ENCODE measurements around the gene CAT. TPM values are rescaled to one million over a fixed set of nuclear protein-coding genes. Genes with fewer than 3 reads are reported as not detected.
A peak's percentile ranks its signal among the peaks of the same experiment; 100 is the strongest.
"Not testable (repeated sequence)": the region's sequence is repeated elsewhere in the genome, so short reads cannot be mapped to it uniquely, and the experiment has no call there.

CAT gene
- polyA plus RNA-seq, 3 donors, result 165 to 171 (median 166) TPM

- not testable (repeated sequence) for DNase-seq (ENCODE audit: low read depth in 3 of 3, low spot score in 2 of 3)
Observed at GRCh38 chr11:34424826-34425225, 13.9 kb upstream of the CAT start.

- DNase-seq (ENCODE audit: low read depth in 3 of 3, low spot score in 2 of 3), result no peak
Observed at GRCh38 chr11:34425360-34425759, 13.4 kb upstream of the CAT start.

GRCh38 chr11:34425867-34426266 lies 12.9 kb upstream of the CAT start:
- DNase-seq (ENCODE audit: low read depth in 3 of 3, low spot score in 2 of 3), result no peak

- no peak for DNase-seq (ENCODE audit: low read depth in 3 of 3, low spot score in 2 of 3)
Observed at GRCh38 chr11:34426766-34427185, 12.0 kb upstream of the CAT start.

GRCh38 chr11:34427186-34427805 lies 11.4 kb upstream of the CAT start:
- DNase-seq (ENCODE audit: low read depth in 3 of 3, low spot score in 2 of 3), result no peak

GRCh38 chr11:34431979-34432378 lies 6.8 kb upstream of the CAT start:
- DNase-seq (ENCODE audit: low read depth in 3 of 3, low spot score in 2 of 3), result no peak

GRCh38 chr11:34432822-34433221 lies 5.9 kb upstream of the CAT start:
- DNase-seq (ENCODE audit: low read depth in 3 of 3, low spot score in 2 of 3), result no peak

GRCh38 chr11:34433899-34434298 lies 4.8 kb upstream of the CAT start:
- no peak for DNase-seq (ENCODE audit: low read depth in 3 of 3, low spot score in 2 of 3)

GRCh38 chr11:34437224-34438125 lies 1.3 kb upstream of the CAT start:
- DNase-seq (ENCODE audit: low read depth in 3 of 3, low spot score in 2 of 3), result no peak

- peak in 1 of 3 donors; percentile 7 for DNase-seq (ENCODE audit: low read depth in 3 of 3, low spot score in 2 of 3)
Observed at GRCh38 chr11:34439610-34440198, 970 bp downstream of the CAT start.

- DNase-seq (ENCODE audit: low read depth in 3 of 3, low spot score in 2 of 3), result no peak
Observed at GRCh38 chr11:34441814-34442213, 3.1 kb downstream of the CAT start.

- no peak for DNase-seq (ENCODE audit: low read depth in 3 of 3, low spot score in 2 of 3)
Observed at GRCh38 chr11:34443136-34443535, 4.4 kb downstream of the CAT start.

- DNase-seq (ENCODE audit: low read depth in 3 of 3, low spot score in 2 of 3), result no peak
Observed at GRCh38 chr11:34444428-34444827, 5.7 kb downstream of the CAT start.

GRCh38 chr11:34445956-34446355 lies 7.2 kb downstream of the CAT start:
- DNase-seq (ENCODE audit: low read depth in 3 of 3, low spot score in 2 of 3), result no peak

GRCh38 chr11:34446386-34446785 lies 7.7 kb downstream of the CAT start:
- no peak for DNase-seq (ENCODE audit: low read depth in 3 of 3, low spot score in 2 of 3)

GRCh38 chr11:34447044-34447443 lies 8.3 kb downstream of the CAT start:
- no peak for DNase-seq (ENCODE audit: low read depth in 3 of 3, low spot score in 2 of 3)

GRCh38 chr11:34448223-34448994 lies 9.7 kb downstream of the CAT start:
- no peak for DNase-seq (ENCODE audit: low read depth in 3 of 3, low spot score in 2 of 3)

- DNase-seq (ENCODE audit: low read depth in 3 of 3, low spot score in 2 of 3), result no peak
Observed at GRCh38 chr11:34449013-34449412, 10.3 kb downstream of the CAT start.

GRCh38 chr11:34451053-34451452 lies 12.3 kb downstream of the CAT start:
- no peak for DNase-seq (ENCODE audit: low read depth in 3 of 3, low spot score in 2 of 3)

- DNase-seq (ENCODE audit: low read depth in 3 of 3, low spot score in 2 of 3), result no peak
Observed at GRCh38 chr11:34454308-34455032, 15.7 kb downstream of the CAT start.
